Measurements from ENCODE around the gene MED12L. TPM values are rescaled to one million over a fixed set of nuclear protein-coding genes. Genes with fewer than 3 reads are reported as not detected.

Gene MED12L
- total and polyA plus RNA-seq, 9 of the 15 experiments (the other 6 are each of a cell fraction or from before 2014, with no cell fraction given) = not detected

DNA sequence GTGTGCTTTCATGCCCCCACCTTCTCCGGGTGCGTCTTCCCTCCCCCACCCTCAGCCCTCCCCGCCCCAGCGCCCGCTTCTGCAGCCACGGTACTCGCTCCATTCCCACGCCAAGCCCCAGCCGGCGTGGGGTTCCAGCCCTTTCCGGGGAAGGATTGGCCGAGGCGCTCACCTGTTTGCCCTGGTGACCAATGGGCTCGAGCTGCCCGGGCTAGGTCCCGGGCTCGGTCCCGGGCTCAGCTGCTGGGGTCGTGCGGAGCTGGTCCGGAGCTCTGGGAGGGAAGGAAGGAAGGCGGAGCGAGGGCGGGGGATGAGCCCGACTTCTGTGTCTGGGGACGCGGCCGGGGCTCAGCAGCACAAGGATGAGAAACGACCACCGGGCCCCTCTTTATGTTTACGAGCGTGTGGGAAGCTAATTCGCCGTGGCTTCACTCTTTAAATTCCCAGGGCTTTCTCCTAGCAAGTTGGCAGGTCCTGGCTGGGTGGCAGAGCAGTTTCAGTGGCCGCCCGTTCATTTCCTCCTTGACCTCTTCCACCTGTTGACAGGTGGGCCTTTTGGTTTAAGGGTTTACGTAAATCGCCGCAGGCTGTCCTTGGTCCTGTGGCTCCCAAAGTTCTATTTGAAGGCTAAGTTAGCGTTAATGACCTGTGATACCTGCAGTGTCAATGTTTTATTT is 375.4 kb downstream of the MED12L start, which contains the start of gene IGSF10 (continued):
- TF ChIP-seq, protein P1, sequence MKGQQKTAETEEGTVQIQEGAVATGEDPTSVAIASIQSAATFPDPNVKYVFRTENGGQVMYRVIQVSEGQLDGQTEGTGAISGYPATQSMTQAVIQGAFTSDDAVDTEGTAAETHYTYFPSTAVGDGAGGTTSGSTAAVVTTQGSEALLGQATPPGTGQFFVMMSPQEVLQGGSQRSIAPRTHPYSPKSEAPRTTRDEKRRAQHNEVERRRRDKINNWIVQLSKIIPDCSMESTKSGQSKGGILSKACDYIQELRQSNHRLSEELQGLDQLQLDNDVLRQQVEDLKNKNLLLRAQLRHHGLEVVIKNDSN (CRISPR knock-in tag; IDR thresholded peaks at IDR 0.05) = no peak
- no peak for TF ChIP-seq MCM7 (IDR thresholded peaks at IDR 0.05)
- no peak for TF ChIP-seq ZNF512 (tag; IDR thresholded peaks at IDR 0.05)
- TF ChIP-seq MTA1 (IDR thresholded peaks at IDR 0.05; ENCODE audit: borderline replicate concordance) = no peak
- no peak for TF ChIP-seq YY1 (IDR thresholded peaks at IDR 0.05; ENCODE audit: borderline replicate concordance in 1 of 3, control insufficient read depth in 1 of 3, extremely low read depth in 1 of 3, insufficient read depth in 3 of 3, insufficient read length in 1 of 3, insufficient replicate concordance in 2 of 3, low read depth in 1 of 3, low read length in 2 of 3)
- TF ChIP-seq, protein P2, sequence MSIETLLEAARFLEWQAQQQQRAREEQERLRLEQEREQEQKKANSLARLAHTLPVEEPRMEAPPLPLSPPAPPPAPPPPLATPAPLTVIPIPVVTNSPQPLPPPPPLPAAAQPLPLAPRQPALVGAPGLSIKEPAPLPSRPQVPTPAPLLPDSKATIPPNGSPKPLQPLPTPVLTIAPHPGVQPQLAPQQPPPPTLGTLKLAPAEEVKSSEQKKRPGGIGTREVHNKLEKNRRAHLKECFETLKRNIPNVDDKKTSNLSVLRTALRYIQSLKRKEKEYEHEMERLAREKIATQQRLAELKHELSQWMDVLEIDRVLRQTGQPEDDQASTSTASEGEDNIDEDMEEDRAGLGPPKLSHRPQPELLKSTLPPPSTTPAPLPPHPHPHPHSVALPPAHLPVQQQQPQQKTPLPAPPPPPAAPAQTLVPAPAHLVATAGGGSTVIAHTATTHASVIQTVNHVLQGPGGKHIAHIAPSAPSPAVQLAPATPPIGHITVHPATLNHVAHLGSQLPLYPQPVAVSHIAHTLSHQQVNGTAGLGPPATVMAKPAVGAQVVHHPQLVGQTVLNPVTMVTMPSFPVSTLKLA (conservative IDR thresholded peaks at IDR 0.05) = no peak
- no peak for TF ChIP-seq ZNF449 (CRISPR knock-in tag; IDR thresholded peaks at IDR 0.05)
- no peak for TF ChIP-seq ZBED1 (IDR thresholded peaks at IDR 0.05)
- TF ChIP-seq SFPQ (IDR thresholded peaks at IDR 0.05; ENCODE audit: low read depth, low read length) = no peak

All from K562 (cell line).